ENCODE data around the gene VENTX. TPM values are rescaled to one million over a fixed set of nuclear protein-coding genes. Genes with fewer than 3 reads are reported as not detected.

VENTX gene
- total RNA-seq, 1 donor = not detected

- DNase-seq (ENCODE audit: low read depth) = no peak
- TF ChIP-seq CTCF (IDR thresholded peaks at IDR 0.05; ENCODE audit: insufficient read depth, low read depth, low read length) = no peak
Observed at GRCh38 chr10:133198206-133198605, 39.4 kb upstream of the VENTX start.

GRCh38 chr10:133198621-133199487 is 38.8 kb upstream of the VENTX start:
- no peak overlapping the region for H3K4me3 ChIP-seq (ENCODE audit: low read depth, low read length)
- DNase-seq (ENCODE audit: low read depth) = no peak
- TF ChIP-seq CTCF (IDR thresholded peaks at IDR 0.05; ENCODE audit: insufficient read depth, low read depth, low read length) = no peak

More at GRCh38 chr10:133198206-133198605, 39.4 kb upstream of the VENTX start:
- no peak overlapping the region for H3K4me3 ChIP-seq (ENCODE audit: low read depth, low read length)

- DNase-seq (ENCODE audit: low read depth) = no peak
- no peak overlapping the region for H3K4me3 ChIP-seq (ENCODE audit: low read depth, low read length)
- TF ChIP-seq CTCF (IDR thresholded peaks at IDR 0.05; ENCODE audit: insufficient read depth, low read depth, low read length) = no peak
Observed at GRCh38 chr10:133199488-133199885, 38.2 kb upstream of the VENTX start.

GRCh38 chr10:133199992-133200611 is 37.6 kb upstream of the VENTX start:
- no peak overlapping the region for H3K4me3 ChIP-seq (ENCODE audit: low read depth, low read length)
- TF ChIP-seq CTCF (IDR thresholded peaks at IDR 0.05; ENCODE audit: insufficient read depth, low read depth, low read length) = no peak
- DNase-seq (ENCODE audit: low read depth) = no peak

- no peak for TF ChIP-seq CTCF (IDR thresholded peaks at IDR 0.05; ENCODE audit: insufficient read depth, low read depth, low read length)
- H3K4me3 ChIP-seq (ENCODE audit: low read depth, low read length) = no peak overlapping the region
- DNase-seq (ENCODE audit: low read depth) = no peak
Observed at GRCh38 chr10:133200621-133201031, 37.0 kb upstream of the VENTX start.

GRCh38 chr10:133201151-133201947 is 36.3 kb upstream of the VENTX start:
- no peak for TF ChIP-seq CTCF (IDR thresholded peaks at IDR 0.05; ENCODE audit: insufficient read depth, low read depth, low read length)
- no peak for DNase-seq (ENCODE audit: low read depth)

More at GRCh38 chr10:133201151-133201947, 36.3 kb upstream of the VENTX start:
- H3K4me3 ChIP-seq (ENCODE audit: low read depth, low read length) = no peak overlapping the region

All from fibroblast of villous mesenchyme (primary cell).